Endothelial cell (in vitro differentiated cells): ENCODE data around the gene GRIK3. TPM values are rescaled to one million over a fixed set of nuclear protein-coding genes. Genes with fewer than 3 reads are reported as not detected.

Experiments used
- DNase-seq: peaks from one replicate; pipeline ENCODE4 v3.0.0; 2021; ENCODE audit warnings: low spot score
- H3K27ac Mint-ChIP-seq: one replicate; pipeline ENCODE4 v1.8.0; 2021; ENCODE audit warnings: mixed read lengths, inconsistent platforms; ENCODE audit not compliant: unreplicated experiment
- H3K27me3 Mint-ChIP-seq: one replicate; pipeline ENCODE4 v1.8.0; 2021; ENCODE audit warnings: mild to moderate bottlenecking, moderate library complexity, mixed read lengths, inconsistent platforms; ENCODE audit not compliant: unreplicated experiment
- H3K36me3 Mint-ChIP-seq: one replicate; pipeline ENCODE4 v1.8.0; 2021; ENCODE audit warnings: mild to moderate bottlenecking, low read depth, mixed read lengths, inconsistent platforms; ENCODE audit not compliant: unreplicated experiment
- H3K4me1 Mint-ChIP-seq: one replicate; pipeline ENCODE4 v1.8.0; 2021; ENCODE audit warnings: mild to moderate bottlenecking, mixed read lengths, inconsistent platforms; ENCODE audit not compliant: unreplicated experiment
- H3K4me3 Mint-ChIP-seq: one replicate; pipeline ENCODE4 v1.8.0; 2021; ENCODE audit warnings: mild to moderate bottlenecking, mixed read lengths, inconsistent platforms; ENCODE audit not compliant: unreplicated experiment
- H3K9me3 Mint-ChIP-seq: one replicate; pipeline ENCODE4 v1.8.0; 2021; ENCODE audit warnings: mixed read lengths, inconsistent platforms; ENCODE audit not compliant: unreplicated experiment
- CTCF ChIP-seq: fragments of 200-600 bp; sonication (generic); IDR thresholded peaks from one replicate; pipeline ENCODE4 v1.5.0; 2021; ENCODE audit warnings: antibody characterized with exemption; ENCODE audit not compliant: unreplicated experiment
- total RNA-seq: library from RNA; stranded (reverse); fragmentation: NEBNext Ultra II Directional; extraction: Animal tissue kit (Norgen Biotek cat#: 25700); gene quantifications from one replicate; pipeline ENCODE4 v1.2.1, GENCODE V29; 2021; ENCODE audit not compliant: unreplicated experiment

GRIK3 gene
- total RNA-seq, 1 donor from 2014 or later, result 0.05 TPM

DNA sequence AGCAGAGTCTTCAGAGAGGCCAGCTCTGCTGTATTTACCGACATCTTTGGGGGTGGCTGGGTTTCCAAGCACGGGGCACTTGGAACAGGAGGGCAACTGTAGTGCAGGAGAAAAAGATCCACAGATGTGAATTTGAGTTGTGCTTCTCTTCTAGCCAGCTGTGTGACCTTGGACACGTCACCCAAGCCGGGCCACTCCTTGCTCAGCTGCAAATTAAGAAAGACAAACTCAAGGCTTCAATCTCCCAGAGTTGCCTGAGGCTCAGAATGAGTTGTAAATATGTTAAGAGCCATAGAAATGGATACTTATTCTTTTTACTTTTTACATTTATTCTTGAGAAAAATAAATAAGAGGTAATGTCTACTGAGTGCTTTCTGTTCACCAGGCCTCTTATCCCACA lies 24.3 kb downstream of the GRIK3 start:
- Mint-ChIP-seq H3K27ac (no peak overlapping the region), H3K4me3 (no peak overlapping the region), H3K9me3 (no peaks in the 10 kb centered on the region), H3K4me1 (peaks cover 4% of the 10 kb centered on the region), H3K36me3 (no peaks in the 10 kb centered on the region), H3K27me3 (no peaks in the 10 kb centered on the region)
- no peak for TF ChIP-seq CTCF
- DNase-seq, result no peak

GRCh38 chr1:37009521-37009920 lies 24.8 kb downstream of the GRIK3 start:
- Mint-ChIP-seq H3K4me3 (no peak overlapping the region), H3K27ac (no peak overlapping the region), H3K9me3 (no peaks in the 10 kb centered on the region), H3K4me1 (peaks cover 4% of the 10 kb centered on the region), H3K36me3 (no peaks in the 10 kb centered on the region), H3K27me3 (no peaks in the 10 kb centered on the region)
- no peak for TF ChIP-seq CTCF
- no peak for DNase-seq

- no peaks in the 10 kb centered on the region for H3K36me3 Mint-ChIP-seq
- H3K27me3 Mint-ChIP-seq, result no peaks in the 10 kb centered on the region
- TF ChIP-seq CTCF, result no peak
- H3K4me1 Mint-ChIP-seq, result no peaks in the 10 kb centered on the region
- H3K4me3 Mint-ChIP-seq, result no peak overlapping the region
- H3K9me3 Mint-ChIP-seq, result no peaks in the 10 kb centered on the region
- H3K27ac Mint-ChIP-seq, result no peak overlapping the region
- no peak for DNase-seq
Measured at GRCh38 chr1:37006132-37006868, 28.0 kb downstream of the GRIK3 start.

DNA sequence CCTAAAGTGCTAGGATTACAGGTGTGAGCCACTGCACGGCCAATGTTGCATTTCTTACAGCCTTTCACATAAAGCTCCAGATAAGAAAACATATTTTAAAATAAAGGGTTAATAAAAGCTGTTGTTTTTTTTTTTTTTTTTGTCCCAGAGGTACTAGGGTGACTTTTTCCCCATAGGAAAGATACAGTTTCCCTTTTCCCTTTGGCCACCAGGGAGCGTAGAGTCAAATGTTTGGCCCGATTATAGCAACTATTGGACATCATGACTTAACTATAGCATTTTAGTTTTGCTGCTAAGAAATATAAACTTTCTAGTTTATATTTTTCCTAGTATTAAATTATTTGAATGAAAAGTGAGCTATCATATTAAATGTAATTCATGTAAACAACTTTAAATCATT lies 31.4 kb downstream of the GRIK3 start:
- no peaks in the 10 kb centered on the region for H3K36me3 Mint-ChIP-seq
- no peaks in the 10 kb centered on the region for H3K27me3 Mint-ChIP-seq
- H3K4me3 Mint-ChIP-seq, result no peak overlapping the region
- no peak for TF ChIP-seq CTCF
- H3K4me1 Mint-ChIP-seq, result no peaks in the 10 kb centered on the region
- no peak overlapping the region for H3K27ac Mint-ChIP-seq
- DNase-seq, result no peak
- H3K9me3 Mint-ChIP-seq, result no peaks in the 10 kb centered on the region

DNA sequence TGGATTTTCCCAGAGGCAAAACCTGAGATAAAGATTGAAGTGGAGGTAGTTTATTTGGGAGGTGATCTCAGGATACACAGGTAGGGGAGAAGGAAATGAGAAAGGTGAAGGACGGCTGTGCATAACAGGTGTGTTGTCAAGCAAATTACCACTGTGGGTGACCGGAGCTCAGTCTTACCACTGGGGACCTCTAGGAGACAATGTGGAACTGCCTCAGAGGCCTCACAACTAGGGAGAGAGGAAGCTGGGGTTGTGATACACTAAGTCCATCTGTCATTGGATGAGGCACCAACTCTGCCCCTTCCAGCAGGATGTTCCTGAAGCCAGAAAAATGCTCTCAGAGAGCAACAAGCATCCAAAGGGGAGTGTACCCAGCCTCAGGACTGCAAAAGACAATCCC lies 32.6 kb downstream of the GRIK3 start:
- Mint-ChIP-seq H3K4me3 (no peak overlapping the region), H3K27me3 (no peaks in the 10 kb centered on the region), H3K27ac (no peak overlapping the region), H3K36me3 (no peaks in the 10 kb centered on the region), H3K4me1 (no peaks in the 10 kb centered on the region), H3K9me3 (no peaks in the 10 kb centered on the region)
- DNase-seq, result no peak
- TF ChIP-seq CTCF, result no peak
